ENCODE measurements around the gene SAMD7.

GRCh38 chr3:169966951-169967915, 55.9 kb downstream of the SAMD7 start:
- TF ChIP-seq CTCF (IDR thresholded peaks at IDR 0.05) (no peak), EZH2 (IDR thresholded peaks at IDR 0.05) (no peak), EZH2phosphoT487 (IDR thresholded peaks at IDR 0.05) (no peak)
